ENCODE data around the gene DCUN1D1. TPM values are rescaled to one million over a fixed set of nuclear protein-coding genes. Genes with fewer than 3 reads are reported as not detected.
"Not testable (repeated sequence)": the region's sequence is repeated elsewhere in the genome, so short reads cannot be mapped to it uniquely, and the experiment has no call there.

The DCUN1D1 gene
- 39.5 TPM for total RNA-seq
- long read RNA-seq, full-length matches to known transcripts = 29 of 40 reads
- long read RNA-seq, partial matches to known transcripts = 5 of 40 reads
- long read RNA-seq, other reads (novel, unspliced or antisense) = 6 of 40 reads

DNA sequence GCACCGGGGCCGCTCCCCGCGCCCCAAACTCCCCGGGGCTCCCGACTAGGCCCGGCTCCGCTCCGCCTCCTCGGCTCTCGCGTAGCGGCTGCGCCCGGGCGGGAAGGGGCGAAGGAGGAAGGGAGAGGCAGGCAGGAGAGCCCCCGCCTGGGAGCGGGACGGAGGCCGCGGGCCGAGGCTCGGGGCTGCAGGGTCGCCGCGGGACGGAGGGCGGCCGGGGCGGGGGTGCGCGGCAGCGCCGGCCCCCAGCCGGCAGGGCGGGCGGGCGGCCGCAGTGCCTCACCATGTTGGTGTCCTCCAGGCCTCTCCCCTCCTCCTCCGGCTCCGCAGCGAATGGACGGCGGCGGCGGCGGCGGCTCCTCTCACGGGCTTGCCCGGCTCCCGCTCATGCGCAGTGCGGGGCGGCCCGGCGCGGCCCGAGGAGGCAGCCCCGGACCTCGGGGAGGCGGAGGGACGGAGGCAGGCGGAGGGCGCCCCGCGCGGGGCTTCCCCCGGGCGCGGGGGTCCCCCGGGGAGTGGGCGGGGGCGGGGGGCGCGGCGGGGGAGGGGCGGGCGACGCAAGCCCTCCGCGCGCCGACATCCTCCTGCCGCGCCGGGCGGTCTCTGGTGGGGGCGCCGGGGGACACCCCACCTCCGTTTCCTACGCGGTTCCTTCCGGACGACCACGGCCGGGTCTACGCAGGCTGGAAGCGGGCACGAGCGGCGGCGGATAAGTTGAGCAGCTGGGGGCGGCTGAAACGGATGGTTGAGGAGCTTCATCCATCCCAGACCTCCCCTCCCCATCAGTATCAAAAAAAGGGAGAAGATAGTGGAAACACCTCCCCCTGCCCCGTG lies at the start of gene DCUN1D1:
TSS of gene DCUN1D1 (minus strand) at position 335 of the 834 bp plus-strand sequence. CDS start at position 286, 49 bp downstream.
- ATAC-seq (peak; percentile 97), DNase-seq (peak; percentile 97)
- intact Hi-C loops (cut with micrococcal nuclease) = no loop called here

DNA sequence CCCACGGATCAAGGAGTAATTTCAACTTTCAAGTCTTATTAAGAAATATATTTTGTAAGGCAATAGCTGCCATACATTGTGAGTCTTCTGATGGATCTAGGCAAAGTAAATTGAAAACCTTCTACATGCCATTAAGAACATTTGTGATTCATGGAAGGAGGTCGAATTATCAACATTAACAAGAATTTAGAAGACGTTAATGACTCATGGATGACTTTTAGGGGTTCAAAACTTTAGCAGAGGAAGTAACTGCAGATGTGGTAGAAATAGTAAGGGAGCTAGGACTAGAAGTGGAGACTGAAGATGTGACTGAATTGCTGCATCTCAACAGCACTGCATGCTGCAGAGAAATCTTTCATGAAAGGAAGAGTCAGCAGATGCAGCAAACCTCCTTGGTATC lies 48.1 kb upstream of the DCUN1D1 start:
- DNase-seq (no peak), ATAC-seq (no peak)
- intact Hi-C loops (cut with micrococcal nuclease) = no loop called here

DNA sequence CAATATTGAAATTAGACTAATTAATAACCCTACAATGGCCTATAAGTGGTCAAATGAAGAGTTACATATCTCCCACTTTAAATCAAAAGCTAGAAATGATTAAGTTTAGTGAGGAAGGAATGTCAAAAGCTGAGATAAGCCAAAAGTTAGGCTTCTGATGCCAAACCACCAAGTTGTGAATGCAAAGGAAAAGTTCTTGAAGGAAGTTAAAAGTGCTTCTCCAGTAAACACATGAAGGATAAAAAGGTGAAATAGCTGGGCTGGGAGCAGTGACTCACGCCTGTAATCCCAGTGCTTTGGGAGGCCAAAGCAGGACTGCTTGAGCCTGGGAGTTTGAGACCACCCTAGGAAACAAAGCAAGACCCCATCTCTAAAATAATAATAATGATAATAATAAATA lies 46.9 kb upstream of the DCUN1D1 start:
- intact Hi-C loops (cut with micrococcal nuclease) = no loop called here
- no peak for DNase-seq
- ATAC-seq = no peak

DNA sequence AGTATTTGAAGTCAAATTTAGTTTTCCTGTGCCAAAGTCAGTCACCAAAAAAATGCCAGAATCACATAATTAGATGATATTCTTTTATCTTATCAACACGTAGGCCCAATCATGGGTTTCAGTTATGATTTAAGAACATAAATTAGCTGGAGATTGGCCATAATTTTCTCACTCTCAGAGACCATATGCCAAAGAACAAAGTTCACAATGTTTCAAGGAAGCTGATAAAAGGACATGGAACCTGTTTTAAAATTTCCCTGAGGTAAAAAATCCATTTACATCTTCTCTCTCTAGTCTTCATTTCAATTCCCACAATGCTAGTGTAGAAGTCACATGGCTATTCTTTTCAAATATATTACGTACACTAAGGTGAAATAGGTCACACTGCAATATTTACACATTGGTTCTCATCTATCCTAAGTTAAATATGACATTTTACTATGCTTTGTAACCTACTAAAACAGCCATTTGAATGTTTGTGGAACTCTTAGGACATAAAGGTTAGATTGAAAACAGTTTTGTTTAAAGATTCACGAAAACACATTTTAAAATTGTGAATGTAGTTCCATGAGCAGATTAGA lies 42.7 kb upstream of the DCUN1D1 start:
- intact Hi-C loops (cut with micrococcal nuclease) = no loop called here
- no peak for DNase-seq
- no peak for ATAC-seq

DNA sequence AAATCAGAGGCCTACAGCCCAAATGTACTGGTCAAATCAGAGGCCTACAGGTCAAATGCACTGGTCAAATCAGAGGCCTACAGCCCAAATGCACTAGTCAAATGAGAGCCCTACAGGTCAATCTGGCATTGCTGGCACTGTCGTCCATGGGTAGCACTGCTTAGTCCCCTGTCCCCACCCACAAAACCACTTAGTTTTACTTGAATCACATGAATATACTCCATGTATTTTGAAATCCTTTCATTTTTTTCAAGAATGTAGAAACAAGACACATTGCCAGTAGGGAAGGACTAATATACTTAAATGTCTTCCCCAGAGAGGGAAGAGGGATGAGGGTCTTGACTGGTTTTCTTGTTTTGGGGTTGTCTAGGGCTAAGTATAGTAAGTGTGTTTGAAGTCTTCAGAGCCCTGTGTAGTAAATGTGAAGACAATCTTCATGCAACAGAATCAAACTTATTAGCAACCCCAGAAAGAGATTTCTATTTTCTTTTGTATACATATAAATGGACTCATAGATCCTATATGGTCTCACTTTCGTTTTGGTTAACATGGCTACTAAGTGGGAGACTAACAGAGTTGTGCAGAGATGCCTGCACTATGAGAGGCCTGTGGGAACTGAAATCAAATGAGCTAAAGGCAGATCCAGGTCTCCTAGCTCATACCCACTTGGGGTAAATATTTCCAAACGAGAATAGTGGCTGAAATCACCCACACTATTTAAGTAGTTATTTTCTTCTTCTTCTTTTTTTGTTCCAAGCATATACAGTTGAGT lies 38.3 kb upstream of the DCUN1D1 start:
- ATAC-seq = no peak
- no peak for DNase-seq
- intact Hi-C loops (cut with micrococcal nuclease) = no loop called here

DNA sequence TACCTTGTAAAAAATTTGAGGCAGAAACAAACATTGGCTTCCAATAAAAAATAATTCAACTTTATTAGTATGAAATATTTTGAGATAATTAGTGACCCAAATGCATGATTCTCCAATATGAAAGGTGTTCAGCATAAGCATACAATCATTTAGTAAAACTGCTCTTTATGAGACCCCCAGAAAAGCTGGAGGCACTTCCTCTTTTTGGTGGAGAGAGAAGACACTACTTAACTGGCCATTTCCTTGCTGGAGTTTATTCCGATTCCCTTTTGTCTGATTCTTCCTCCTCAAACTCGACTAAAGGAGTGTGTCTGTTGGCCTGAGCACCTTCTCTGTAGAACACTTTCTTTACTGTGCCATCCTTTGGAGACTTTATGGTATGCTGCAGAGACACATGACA lies 34.8 kb upstream of the DCUN1D1 start:
- ATAC-seq (no peak), DNase-seq (no peak)
- intact Hi-C loops (cut with micrococcal nuclease) = no loop called here

DNA sequence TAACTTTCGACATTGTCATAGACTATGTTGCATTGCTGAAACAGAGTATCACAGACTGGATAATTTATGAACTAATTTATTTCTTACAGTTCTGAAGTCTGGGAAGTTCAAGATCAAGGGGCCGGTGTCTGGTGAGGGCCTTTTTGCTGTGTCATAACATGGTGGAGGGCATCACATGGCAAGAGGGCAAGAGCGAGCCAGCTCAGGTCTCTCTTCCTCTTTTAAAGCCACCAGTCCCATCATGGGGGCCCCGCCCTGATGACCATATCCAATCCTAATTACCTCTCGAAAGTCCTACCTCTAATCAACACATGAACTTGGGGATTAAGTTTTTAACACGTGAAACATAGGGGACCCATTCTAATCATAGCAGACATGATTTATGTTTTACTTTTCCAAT lies 33.5 kb upstream of the DCUN1D1 start:
- intact Hi-C loops (cut with micrococcal nuclease) = no loop called here
- ATAC-seq (no peak), DNase-seq (no peak)

DNA sequence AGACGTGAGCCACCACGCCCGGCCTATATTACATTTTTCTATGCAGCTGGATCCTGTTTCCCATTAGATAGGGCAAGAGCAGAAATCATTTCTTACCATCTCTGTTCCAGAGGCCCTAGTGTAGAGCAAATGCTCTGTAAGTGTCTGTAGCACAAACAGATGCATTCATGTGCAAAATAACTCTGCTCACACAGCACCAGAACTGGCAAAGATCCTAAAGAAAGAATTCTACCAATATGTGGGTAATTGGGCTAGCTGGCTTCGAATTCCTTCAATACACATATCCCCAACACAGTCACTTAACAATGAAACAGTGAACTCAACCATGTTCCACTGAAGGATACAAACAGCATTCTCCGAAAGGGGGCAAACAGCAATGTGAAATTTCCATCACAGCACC lies 32.7 kb upstream of the DCUN1D1 start:
- intact Hi-C loops (cut with micrococcal nuclease) = no loop called here
- DNase-seq = no peak
- no peak for ATAC-seq

DNA sequence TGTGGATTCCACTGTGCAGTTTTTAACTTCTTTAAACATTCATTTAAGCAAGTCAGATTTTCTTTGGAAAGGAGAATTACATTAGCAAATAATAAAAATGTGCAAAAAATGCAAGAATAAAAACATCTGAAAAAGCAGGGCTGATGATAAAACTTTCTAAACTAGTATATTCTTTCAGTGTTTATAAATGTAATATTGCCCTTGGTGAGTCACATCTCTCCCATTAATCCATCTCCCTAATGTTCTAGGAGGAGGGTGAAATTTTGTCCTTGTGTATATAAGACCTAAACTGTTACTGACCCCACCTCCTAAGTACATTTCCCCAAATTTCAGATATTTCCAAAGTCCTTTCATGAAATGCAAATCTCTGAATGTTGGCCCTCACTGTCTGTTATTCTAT lies 28.5 kb upstream of the DCUN1D1 start:
- ATAC-seq (no peak), DNase-seq (no peak)
- intact Hi-C loops (cut with micrococcal nuclease) = no loop called here

DNA sequence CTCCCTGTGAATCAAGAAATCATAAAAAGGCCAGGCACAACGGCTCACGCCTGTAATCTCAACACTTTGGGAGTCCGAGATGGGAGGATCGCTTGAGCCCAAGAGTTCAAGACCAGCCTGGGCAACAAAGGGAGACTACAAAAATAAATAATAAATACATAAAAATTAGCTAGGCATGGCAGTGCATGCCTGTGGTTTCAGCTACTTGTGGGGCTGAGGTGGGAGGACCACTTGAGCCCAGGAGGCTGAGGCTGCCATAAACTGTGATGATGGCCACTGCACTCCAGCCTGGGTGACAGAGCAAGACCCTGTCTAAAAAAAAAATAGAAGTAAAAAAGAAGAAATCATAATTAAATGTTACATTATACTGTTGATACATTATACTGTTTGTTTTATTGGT lies 28.0 kb upstream of the DCUN1D1 start:
- DNase-seq (no peak), ATAC-seq (no peak)
- intact Hi-C loops (cut with micrococcal nuclease) = no loop called here

DNA sequence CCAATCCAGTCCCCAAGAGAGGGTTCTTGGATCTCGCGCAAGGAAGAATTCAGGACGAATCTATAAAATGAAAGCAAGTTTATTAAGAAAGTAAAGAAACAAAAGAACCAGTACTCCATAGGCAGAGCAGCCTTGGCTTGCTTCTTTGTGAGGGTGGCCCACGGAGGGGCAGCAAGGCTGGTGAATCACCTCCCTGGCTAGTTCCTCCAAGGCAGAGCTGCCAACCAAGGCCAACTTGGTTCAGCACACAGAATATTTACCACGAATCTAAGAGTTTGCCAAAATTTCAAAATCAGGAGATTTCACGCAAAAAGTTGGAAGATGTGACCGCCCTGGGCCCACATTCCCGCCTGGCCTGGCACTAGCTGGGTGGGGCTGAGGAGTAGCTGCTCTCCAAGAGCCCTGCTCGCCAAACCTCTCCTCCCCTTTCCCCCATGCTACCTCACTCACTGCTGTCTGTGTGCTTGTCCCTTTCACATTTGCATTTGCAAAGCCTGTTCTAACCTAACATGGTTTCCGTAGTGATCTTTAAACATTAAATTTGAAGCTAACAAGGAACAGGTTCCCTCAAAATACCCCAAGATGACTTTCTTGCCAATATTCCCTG lies 26.2 kb upstream of the DCUN1D1 start:
- no peak for ATAC-seq
- intact Hi-C loops (cut with micrococcal nuclease) = no loop called here
- no peak for DNase-seq

DNA sequence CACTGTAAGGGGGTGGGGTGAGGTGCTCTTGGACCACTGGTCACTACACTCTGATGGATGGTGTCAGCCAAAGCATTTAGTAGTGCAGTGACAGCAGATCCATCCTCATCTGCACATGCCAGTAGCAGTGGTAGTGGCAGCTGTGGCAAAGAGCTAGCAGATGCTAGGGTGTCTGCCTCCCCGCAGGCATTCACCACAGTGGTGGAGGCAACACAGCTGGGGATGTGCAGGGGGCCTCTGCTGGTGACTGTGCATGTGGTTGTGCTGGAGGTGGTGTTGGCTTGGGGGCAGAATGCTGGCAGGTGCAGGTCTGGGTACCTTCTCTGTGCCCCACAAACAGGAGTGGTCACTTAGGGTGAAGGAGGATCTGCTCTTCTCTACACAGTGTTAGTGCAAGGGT lies 19.4 kb upstream of the DCUN1D1 start:
- ATAC-seq (no peak), DNase-seq (no peak)
- intact Hi-C loops (cut with micrococcal nuclease) = no loop called here

DNA sequence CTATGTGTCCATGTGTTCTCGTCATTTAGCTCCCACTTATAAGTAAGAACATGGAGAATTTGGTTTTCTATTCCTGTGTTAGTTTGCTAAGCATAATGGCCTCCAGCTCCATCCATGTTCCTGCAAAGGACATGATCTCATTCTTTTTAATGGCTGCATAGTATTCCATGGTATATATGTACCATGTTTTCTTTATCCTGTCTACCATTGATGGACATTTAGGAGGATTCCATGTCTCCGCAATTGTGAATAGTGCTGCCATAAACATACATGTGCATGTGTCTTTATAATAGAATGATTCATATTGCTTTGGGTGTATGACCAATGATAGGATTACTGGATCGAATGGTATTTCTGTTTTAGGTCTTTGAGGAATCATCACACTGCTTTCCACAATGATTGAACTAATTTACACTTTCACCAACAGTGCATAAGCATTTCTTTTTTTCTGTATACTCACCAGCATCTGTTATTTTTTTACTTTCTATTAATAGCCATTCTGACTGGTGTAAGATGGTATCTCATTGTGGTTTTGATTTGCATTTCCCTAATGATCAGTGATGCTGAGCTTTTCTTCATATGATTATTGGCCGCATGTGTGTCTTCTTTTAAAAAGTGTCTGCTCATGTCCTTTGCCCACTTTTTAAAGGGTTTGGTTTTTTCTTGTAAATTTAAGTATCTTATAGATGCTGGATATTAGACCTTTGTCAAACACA lies 13.3 kb upstream of the DCUN1D1 start:
- DNase-seq; ATAC-seq; intact Hi-C loops (cut with micrococcal nuclease): not testable (repeated sequence)

DNA sequence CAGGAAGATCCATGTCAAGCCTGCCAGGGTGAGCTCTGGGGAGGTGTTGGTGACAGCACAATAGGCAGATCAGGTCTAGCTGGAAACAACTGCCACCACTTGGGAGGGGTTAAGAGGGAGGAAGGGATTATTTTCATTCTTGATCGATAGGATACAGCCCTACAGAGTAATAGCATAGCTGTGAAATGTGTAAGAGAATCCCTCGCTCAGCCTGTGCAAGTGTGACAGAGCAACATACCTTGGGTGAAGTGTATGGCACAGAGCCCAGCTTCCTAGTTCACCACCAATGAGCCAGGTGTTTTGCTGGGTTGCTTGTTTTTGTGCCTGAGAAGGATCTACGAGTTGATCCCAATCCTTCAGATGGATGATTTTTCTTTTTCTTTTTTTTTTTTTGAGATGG lies 9.2 kb upstream of the DCUN1D1 start:
- intact Hi-C loops (cut with micrococcal nuclease) = no loop called here
- ATAC-seq (no peak), DNase-seq (no peak)

DNA sequence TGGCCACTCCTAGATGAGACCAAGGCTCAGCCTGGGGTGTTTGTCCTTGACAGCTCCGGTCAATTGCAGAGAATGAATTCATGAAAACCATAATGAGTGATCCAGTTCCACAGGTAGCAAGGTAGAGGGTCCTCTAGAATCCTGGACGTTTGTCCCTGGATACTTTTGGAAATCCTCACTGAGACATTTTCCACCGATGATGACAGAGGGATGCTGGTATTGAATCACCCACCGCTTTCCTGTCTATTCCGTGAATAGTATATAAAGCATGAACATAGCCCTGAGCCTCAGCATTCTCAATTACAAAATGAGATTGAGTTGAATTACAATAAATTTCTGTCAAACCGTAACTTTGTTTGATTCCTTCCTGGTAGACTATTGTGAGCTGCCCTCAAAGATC lies 5.7 kb upstream of the DCUN1D1 start:
- no peak for DNase-seq
- no peak for ATAC-seq
- intact Hi-C loops (cut with micrococcal nuclease) = no loop called here

DNA sequence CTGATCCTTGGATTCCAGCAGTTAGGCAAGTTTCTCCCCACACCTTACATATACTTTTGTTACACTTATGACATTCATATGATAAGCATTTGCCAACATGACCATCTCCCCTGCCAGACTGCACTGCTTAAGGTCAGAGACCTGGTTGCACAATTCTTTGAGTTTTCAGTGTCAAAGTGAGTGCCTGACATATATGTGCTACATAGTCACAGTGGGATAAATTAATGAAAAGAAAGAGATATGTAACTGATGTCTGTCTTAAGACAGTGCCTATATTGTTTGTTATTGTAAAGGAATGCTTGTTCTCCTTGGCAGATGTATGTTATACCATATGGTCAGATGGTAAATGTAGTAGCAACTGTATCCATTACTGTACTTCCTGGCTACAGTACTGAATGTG lies 3.5 kb upstream of the DCUN1D1 start:
- DNase-seq = no peak
- intact Hi-C loops (cut with micrococcal nuclease) = no loop called here

DNA sequence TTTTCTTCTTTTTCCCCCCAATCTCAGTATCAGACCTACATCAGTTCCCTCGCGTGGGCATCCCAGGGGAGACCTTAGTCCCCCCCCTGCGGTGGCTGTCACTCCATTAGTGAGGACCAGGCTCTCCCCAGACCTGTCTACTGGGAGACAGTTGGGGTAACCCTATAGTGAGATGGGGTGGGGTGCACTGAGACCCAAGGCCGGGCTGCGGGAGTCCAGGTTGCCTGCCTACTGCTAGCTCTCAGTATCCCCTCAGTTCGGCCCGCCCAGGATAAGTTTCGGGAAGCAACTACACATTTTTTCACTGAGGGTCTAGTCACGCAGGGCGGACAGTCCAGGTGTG lies 671 bp upstream of the DCUN1D1 start:
- DNase-seq (no peak), ATAC-seq (peak; percentile 3)
- intact Hi-C loops (cut with micrococcal nuclease) = no loop called here

More for the DNA sequence above, 3.5 kb upstream of the DCUN1D1 start:
- ATAC-seq = no peak

DNA sequence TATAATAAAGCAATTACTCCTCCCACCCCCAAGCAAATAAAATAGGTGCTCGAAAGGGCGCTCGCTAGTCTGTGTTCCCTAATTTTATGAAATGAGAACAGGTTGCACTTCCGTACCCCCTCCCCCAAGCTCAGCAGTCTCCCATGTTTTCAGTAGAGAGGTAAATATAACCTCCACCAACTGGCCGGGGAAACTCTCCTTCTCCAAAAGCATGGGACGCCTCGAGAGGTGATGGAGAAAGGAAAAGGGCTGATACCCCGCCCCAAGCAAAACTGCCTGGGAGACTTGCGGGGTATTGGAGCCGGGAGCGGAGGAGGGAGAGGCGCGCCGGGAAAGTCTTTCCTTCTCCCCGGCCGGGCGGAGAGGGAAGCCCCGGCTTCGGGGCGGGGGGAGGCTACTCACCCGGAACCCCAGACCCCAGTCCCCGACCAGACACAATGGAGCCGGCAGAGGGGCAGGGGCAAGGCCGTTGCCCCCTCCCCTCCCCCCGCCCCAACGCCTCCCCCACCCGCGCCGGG lies 605 bp downstream of the DCUN1D1 start:
- DNase-seq (peak; percentile 48), ATAC-seq (peak; percentile 38)
- intact Hi-C loops (cut with micrococcal nuclease) = no loop called here

DNA sequence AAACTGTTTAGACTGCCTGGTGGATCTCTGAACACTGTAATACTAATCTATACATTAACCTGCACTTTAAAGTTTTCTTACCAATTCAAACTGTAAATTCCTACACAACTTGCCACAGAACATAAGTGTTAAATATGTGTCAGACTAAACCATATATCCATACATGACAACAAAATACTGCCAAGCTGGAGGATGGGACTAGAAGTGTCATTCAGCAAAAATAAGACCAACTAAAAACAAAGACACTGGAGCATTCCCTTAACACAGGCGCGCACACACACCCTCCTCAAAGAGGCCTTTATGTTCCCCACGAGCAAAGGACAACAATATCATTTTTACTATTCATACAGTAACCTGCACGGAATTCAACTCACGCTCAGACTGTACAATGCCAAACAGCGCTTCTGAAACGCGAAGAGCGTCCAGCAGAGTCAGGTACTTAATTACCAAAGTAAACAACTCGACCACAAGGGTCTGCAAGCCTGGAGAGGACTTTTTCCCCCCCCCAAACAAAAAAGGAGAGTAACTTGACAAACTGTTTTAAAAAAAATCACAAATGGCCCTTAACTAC lies 1.1 kb downstream of the DCUN1D1 start:
- no peak for DNase-seq
- intact Hi-C loops (cut with micrococcal nuclease) = no loop called here
- no peak for ATAC-seq

Data from left ventricle myocardium superior (tissue), 1 donor.